Activated CD8-positive, alpha-beta memory T cell treated with anti-CD3 and anti-CD28 coated beads, Interleukin-2, amount 50 U/mL, for 24 hours (primary cell): ENCODE results near the gene SLC10A7.
"Not testable (repeated sequence)": the region's sequence is repeated elsewhere in the genome, so short reads cannot be mapped to it uniquely, and the experiment has no call there.

Experiments
- DNase-seq: peaks from one replicate; pipeline ENCODE4 v3.0.0-alpha.2; 2020; ENCODE audit errors: extremely low read depth

SLC10A7 gene

GRCh38 chr4:146350114-146350513, 171.6 kb downstream of the SLC10A7 start:
- not testable (repeated sequence) for DNase-seq

DNA sequence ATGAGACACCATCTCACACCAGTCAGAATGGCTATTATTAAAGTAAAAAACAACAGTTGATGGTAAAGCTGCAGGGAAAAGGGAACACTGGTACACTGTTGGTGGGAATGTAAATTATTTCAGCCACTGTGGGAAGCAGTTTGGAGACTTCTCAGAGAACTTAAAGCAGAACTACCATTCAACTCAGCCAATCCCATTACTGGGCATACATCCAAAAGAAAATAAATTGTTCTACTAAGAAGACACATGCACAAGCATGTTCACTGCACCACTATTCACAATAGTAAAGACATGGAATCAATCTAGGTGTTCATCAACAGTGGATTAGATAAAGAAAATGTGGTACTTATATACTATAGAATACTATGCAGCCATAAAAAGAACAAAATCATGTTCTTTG, 172.4 kb downstream of the SLC10A7 start:
- DNase-seq = no peak

- DNase-seq = no peak
These were observed 173.9 kb downstream of the SLC10A7 start for GRCh38 chr4:146347822-146348221.

DNA sequence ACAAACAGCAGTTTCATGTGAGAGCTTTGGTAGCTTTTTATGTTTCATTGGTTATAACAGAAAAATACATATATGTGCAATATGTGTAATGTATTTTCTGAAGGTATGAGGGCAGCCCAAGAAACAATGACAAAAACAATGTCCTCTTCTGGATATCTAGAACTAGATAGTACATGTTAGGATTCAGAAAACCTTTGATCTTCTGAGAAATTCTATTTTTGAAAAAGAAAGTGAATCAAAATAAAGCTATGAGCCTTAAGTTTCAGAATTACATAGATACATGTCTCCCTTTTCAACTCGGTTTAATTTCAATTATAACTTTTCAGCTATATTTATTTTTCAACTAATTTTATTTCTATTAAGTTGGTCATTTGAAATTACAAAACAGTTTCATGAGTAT, 175.5 kb downstream of the SLC10A7 start:
- DNase-seq = no peak

DNA sequence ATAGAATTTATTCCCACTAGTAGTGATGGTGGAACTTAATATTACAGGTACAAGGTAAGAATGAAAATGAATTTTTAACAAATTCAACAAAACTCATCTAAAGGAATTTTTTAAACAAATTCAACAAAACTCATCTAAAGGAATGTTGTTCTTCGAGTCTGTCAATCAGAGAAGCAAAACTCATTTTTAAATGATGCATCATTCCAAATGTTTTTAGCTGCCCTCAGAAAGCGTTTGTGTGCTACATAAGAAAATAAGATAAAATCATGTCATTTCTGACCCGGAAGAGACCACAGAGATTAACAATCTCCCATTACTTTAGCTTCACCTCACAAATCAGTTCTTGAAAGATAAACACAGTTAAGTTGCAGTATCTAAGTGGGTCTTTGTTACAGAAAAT, 178.0 kb downstream of the SLC10A7 start:
- DNase-seq = no peak

DNA sequence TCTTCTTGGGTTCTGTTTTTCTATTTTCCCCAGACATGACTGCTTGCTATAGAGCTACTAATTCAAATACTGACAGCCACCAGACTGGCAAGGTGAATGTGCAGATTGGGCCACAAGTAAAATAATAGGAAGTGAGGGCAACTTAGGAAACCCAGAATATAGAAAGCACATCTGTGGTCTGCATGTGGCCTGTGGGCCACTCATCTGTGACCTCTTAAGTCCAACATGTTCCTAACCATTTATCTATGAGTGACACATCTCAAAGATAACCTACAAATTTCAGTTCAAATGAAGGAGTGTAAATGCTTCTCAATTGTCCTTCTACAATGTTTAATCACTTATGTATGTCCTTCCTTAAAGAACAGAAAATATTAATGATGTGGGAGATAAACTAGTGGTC, 178.5 kb downstream of the SLC10A7 start:
- no peak for DNase-seq

DNA sequence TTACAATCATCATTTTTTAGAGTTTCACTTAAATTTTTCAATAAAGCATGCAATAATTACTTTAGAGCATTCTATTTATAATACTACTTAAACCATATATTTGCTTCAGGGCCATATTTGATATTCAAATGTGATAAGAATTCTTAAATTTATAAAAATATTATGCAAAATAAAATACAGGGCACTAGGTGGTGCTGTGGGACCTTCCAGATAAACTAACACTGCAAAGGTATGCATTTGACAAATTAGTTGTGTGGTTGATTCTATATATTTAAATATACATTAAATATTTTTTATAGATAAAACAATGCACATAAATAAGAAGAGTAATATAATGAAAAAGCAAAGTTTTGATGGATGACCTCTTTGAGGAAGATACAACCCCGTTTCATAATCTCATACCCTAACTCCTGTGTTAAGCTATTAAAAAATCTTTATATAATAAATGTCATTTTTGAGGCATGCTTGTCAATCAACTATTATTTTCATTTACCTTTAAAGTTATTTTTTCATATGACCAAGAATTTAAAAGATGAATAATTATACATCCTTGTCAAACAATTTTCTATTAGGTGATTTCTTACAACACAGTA, 179.0 kb downstream of the SLC10A7 start:
- no peak for DNase-seq

DNA sequence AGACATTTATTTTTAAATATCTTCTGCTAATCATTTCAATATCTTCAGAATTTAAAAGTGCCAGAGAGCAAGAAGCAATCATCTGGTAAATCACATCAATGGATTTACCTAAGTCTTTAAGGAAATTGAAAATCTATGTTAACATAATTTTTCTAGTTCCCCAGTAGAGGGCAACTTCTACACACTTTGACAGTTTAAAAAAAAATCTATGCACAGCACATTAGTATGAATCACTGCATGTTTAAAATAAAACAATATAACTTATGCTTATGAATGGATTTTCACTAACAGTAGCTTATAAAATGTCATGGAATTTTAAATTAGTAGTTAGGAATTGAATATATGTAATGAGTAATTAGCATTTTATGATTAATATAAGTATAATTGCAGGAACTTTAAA, 180.9 kb downstream of the SLC10A7 start:
- no peak for DNase-seq

DNA sequence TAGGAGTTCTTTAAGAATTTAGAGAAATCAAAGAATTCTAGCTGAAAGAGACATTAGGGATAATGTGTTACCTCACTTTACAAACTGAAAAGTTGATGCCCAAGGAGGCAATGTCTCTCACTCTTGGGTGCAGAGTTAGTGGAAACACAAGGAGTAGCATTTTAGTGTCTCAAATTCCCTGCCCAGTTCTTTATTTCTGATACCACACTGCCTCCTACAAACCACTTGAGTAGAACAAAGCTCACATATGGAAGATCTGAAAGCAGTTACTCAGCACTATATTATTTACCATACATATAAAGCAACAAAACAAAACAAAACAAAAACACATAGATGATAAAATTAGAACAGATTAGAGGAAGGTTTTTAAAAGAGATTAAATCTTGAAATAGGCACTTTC, 183.2 kb downstream of the SLC10A7 start:
- no peak for DNase-seq

- DNase-seq = no peak
These were observed 185.3 kb downstream of the SLC10A7 start for GRCh38 chr4:146336410-146336807.

DNA sequence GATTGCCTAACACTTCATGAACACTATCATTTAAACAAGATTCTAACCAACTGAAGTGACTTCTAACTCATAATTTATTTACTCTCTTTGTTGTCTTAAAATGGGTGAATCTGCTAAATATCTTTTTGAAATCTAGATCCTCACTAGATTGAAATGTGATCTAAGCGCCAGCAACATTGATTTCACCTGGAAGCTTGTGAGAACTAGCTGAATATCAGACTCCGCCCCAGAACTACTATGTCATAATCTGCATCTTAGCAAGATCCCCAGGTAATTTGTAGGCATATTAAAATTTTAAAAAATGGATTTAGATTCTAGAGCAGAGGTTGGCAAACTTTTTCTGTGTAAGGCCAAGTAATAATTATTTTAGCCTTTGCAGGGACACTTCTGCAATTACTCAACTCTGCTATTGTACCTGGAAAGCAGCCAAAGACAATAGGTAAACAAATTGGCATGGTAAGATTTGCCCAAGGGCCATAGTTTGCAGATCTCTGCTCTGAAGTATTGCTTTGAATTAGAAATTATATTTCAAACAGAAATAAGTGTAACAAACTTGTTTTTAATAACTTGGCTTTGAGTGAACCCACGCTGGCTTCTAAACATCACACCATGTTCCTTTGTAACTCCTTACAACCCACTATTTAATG, 185.9 kb downstream of the SLC10A7 start:
- no peak for DNase-seq

DNA sequence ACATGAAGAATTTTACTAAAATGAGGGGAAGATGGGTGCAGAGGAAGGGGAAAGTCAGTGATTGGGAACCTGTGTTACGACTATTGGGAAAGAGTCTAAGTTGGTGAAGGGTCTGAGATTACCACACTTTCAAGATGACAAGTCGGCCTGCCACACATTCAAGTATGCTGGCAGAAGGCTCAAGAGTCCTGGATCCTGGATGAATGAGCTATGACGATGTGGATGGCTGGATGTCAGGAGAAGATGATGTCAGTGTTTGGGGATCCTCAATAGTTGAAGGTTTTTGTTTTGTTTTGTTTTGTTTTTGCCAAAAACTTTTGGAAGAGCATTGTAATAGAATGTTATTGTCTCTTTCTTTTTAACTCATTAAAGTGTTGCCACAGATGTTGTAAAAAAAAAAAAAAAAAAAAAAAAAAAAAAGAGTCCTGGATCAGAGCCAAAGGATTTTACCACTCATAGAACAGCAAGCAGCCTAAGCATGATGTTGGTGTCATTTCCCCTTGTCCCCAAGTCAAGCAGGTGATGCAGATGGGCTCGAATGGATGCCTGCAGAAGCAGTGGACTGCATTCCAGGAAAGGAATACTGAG, 186.8 kb downstream of the SLC10A7 start:
- DNase-seq = no peak

GRCh38 chr4:146333895-146334262, 187.9 kb downstream of the SLC10A7 start:
- DNase-seq = no peak

DNA sequence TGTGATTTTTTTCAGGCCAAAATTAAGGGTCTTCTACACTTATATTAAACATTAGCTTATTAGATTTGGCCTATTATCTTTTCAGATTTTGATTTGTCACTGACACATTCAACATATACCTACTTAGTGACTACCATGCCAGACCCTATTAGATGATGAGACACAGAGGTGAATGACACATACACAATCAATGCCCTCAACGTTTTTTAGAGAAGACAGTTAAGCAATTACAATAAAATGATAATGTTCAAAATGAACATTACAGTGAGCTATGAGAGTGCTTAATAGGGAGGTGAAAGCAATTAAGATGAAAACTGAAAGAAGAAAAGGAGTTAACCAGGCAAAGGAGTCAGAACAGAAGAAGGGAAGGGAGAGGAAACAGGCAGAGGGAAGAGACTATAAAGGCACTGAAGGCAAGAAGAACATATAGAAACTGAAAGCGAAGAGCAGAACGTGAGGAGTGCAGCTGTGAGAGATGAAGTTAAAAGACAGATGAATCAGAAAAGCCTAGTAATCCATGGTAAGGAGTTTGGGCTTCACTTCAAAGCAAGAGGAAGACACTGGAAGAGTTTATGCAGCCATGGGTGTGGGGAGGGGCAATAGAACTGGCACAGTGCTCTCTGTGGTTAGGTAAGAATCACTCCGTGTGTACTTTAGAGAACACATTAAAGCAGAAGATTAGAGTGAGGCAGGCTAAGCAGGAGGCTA, 188.4 kb downstream of the SLC10A7 start:
- no peak for DNase-seq

- no peak for DNase-seq
These were observed 191.3 kb downstream of the SLC10A7 start for GRCh38 chr4:146330392-146330791.

DNA sequence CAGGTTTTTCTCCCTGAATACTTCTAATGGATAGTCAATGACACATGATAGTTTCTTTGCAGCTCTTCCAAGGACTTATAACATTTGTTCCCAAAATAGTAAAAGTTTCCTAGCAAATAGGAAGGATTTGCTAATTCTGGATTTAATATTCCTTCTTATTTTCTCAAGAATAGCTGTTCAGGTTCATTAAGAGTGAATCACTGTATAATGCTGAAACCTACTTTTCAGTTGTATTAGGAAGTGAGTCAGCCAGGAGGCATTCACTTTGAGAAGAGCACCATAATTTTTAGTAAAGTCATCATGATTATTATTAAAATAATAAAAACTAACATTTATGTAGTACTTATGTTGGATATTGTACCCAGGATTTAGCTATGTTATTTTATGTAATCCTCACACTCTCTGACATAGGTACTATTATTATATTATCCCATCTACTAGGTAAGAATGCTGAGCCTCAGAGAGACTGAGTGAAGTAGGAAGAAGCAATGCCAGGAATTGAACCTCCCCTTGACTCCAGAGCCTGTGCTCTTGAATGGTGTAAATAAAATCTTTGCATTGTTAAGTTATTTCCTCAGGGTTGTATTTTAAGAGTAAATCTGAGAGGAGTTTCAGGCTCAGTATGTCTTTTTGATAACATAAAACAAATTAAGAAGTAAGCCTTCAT, 192.6 kb downstream of the SLC10A7 start:
- no peak for DNase-seq

- DNase-seq = no peak
These were observed 193.7 kb downstream of the SLC10A7 start for GRCh38 chr4:146327859-146328650.

- DNase-seq = no peak
These were observed 202.8 kb downstream of the SLC10A7 start for GRCh38 chr4:146318894-146319293.

- no peak for DNase-seq
These were observed 204.0 kb downstream of the SLC10A7 start for GRCh38 chr4:146317783-146318182.

DNA sequence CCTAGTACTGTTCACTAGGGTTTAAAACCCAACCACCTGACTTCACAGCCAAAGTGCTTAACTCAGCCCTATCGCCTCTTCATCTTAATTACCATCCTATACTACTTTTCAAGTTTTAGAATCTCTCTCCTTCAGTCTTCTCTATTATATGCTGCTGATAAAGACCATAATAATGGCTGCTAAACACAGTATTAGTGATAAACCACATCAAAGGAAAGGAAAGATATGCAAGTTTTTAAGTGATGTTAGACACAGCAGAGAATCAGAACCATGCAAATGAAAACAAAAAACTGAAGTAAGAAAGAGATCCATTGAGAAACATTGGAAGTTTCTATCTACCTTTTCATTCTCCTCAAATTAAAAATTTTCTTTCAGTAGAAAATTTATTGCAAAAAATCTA, 206.6 kb downstream of the SLC10A7 start:
- DNase-seq = no peak

DNA sequence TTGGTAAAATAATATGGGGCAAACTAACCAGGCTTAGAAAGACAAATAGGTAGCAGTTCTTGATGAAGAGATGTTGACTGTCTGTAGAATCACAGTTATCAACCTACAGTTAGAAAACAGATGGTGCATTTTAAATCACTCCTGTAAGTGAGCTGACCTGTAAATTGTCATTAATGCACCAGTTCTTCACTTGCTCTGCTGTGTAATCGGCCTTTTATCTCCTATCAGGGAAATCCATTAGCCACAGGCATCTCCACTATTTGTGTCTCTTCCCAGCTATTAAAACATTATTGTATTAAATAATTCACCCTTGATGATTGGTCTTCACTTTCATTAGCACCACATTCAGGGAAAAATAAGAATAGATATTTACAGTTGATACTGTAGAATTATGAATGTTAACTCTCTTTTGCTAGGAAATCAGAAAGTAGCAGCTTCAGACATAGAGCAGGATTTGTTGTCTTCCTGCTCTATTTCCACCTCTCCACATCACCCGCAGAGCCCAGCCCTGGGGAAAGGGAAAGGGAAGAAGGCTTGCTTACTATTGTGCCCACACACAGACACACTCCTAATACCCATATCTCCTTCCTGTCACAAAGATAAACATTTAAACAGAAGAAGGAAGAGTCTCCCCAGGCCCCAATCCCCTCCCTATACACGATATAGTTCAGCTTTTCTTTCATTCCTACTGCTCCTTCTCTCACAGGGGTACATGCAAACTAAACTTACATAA, 210.3 kb downstream of the SLC10A7 start:
- no peak for DNase-seq
